HG03025 (cell line): ENCODE measurements around the gene POLR3H.

Experiments
- ATAC-seq: cut with Tn5 transposase; IDR thresholded peaks from one replicate; pipeline ENCODE4 v1.9.1; 2021; ENCODE audit warnings: mild to moderate bottlenecking, moderate library complexity; ENCODE audit not compliant: unreplicated experiment, low FRiP score

POLR3H gene

DNA sequence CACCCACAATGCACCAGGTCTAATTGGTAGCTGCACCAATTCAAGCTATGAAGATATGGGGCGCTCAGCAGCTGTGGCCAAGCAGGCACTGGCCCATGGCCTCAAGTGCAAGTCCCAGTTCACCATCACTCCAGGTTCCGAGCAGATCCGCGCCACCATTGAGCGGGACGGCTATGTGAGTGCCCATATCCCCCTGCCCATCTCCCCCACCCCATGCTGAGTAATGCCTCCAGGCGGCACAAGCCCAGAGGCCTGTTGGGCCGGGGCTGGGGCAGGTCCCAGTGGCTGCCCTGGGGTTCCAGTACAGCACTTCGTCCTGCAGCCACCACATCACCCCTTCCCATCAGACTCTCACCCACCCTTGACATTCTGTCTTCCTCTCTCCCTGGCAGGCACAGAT, 21.5 kb downstream of the POLR3H start:
- ATAC-seq = no peak

GRCh38 chr22:41521126-41521525, 23.1 kb downstream of the POLR3H start:
- ATAC-seq = no peak

GRCh38 chr22:41518048-41518347, 26.3 kb downstream of the POLR3H start:
- ATAC-seq = no peak

DNA sequence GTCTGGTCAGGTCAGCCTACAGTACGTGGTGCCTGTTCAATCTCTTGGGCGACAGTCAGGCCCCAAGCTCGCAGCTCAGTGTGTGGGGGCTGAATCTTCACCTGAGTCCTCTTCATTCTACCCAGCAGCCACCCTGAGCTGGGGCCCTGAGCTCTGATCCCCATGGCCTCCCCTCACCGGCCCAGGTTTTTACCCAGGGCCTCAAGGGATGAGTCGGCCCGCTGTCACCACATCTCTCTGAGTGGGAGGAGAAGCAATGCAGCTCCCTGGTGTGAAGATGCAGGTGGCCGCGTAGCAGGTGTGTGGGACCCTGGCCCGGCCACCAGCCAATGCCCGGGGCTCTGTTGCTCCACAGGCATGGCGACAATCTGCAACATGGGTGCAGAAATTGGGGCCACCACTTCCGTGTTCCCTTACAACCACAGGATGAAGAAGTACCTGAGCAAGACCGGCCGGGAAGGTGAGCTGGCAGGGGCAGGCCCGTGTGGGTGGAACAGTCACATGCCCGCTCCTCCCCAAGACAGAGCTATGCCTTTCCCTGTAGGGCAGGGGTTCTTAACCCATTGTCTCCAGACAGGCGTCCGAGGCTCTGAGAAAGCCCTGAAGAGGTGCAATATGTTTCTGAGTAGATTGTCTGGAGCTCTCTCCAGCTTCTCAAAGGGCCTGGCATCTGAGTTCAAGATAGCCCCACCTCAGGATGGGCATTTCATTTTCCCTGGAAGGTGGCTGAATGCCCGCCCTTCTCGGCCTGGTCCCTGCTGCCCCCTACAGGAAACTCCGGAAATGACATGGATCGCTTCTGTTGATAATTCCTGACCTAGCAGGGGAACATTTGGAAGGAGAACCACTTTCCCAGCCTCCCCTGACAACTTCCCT, 26.9 kb downstream of the POLR3H start:
- no peak for ATAC-seq

DNA sequence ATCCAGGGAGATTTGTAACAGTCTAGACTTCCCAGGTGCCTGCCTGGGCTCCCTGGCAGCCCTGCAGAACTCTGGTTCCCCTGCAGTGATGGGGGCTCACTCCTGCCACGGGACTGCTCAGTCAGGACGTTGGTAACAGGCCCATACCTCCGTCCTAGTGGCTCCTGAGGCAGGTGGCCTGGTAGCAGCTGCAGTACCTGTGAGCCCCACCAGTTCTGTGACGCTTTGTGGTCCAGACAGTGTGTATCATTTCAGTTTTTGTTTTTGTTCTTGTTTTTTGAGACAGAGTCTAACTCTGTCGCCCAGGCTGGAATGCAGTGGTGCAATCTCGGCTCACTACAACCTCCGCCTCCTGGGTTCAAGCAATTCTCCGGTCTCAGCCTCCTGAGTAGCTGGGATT, 27.8 kb downstream of the POLR3H start:
- no peak for ATAC-seq

DNA sequence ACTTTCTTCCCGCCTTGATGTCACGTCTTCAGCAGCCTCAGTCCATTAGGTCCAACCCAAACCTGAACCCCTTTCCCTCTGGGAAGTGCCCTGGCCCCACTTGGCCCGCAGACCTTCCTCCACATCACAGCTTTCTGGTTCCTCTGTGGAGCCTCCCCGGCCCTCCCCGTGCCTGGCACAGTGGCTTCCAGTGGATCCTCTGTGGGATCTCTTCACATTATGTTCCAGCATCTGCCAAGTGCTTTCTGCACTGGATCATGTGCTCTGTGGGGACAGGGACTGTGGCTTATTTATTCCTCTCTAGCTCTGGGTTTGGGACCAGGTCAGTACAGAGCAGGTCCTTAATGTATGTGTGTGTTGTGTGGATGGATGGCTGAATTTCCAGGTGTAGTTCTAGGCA, 30.9 kb downstream of the POLR3H start:
- ATAC-seq = no peak

DNA sequence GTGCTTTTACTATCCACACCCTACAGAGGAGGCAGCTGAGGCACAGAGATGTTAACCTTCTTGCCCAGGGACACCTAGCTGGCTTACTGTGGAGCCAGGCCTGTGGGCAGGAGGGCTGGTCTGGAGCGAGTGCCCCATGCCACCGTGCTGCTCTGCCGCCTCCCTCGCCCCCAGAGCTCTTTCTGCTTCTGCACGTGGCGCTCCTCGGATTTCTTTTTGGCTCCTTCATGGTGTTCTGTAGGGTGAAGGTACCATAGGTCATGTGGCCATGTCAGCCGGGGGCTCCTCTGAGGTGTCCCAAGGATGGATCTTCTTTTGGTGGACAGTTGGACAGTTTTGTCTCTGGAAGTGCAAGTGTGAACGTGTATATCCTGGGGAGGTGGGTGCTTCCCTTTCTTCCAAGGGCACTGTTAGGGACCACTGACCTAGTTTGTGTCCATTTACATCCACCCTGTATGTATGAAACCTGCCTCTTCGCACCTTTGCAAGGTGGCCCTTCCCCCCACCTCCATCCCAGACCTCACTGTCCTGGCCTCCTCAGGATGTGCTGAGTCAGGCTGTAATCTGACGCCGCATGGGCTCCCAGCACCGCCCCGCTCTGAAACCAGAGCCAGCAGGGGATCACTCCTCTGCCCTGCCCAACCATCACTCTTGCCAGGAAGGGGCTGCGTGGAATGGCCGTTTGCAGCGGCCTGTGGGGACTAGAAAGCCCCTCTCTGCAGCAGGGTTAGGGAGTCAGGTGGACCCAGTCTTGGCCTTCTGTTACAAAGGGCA, 31.7 kb downstream of the POLR3H start:
- no peak for ATAC-seq

- no peak for ATAC-seq
Observed at GRCh38 chr22:41511521-41511968, 32.7 kb downstream of the POLR3H start.

DNA sequence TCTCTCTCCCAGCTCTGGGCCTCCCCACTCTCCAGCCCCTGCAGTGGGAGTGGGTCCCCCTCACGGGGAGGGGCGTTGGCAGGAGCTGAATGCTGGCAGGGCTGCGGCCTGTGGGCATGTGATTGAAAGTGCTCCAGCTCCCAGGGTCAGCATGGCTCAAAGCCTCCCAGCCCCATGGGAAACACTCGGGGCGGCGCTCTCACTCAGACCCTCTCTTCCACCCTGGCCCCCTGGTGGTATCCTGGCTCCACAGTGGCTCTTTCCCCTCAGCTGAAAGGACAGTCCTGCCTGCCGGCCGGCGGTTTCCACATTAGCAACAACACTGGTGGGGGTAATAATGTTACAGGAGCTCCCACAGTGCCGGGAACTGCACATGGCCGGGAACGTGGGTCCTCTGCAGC, 35.5 kb downstream of the POLR3H start:
- ATAC-seq = no peak

DNA sequence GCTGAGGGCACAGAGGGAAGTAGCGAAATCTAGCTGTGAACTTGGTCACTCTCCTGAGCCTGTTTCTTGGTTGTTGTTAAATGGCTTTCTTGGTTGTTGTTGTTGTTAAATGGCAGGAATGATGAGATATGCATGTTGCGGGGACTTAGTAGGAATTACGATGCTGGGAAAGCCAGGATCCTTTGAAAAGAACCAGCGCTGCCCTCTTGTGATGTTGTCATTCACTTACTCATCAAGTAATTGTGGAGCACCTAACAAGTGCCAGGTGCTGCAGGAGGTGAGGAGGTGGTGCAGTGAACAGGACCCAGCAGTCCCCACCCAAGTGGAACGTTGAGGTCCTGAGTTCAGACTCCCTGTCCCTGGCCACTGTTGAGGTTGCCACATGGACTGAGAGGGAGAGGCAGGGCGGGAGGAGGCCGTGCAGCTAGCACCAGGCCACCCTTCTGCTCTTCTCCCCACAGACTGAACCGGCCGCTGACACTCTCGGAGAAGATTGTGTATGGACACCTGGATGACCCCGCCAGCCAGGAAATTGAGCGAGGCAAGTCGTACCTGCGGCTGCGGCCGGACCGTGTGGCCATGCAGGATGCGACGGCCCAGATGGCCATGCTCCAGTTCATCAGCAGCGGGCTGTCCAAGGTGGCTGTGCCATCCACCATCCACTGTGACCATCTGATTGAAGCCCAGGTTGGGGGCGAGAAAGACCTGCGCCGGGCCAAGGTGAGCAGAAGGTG, 36.8 kb downstream of the POLR3H start:
- ATAC-seq = no peak

DNA sequence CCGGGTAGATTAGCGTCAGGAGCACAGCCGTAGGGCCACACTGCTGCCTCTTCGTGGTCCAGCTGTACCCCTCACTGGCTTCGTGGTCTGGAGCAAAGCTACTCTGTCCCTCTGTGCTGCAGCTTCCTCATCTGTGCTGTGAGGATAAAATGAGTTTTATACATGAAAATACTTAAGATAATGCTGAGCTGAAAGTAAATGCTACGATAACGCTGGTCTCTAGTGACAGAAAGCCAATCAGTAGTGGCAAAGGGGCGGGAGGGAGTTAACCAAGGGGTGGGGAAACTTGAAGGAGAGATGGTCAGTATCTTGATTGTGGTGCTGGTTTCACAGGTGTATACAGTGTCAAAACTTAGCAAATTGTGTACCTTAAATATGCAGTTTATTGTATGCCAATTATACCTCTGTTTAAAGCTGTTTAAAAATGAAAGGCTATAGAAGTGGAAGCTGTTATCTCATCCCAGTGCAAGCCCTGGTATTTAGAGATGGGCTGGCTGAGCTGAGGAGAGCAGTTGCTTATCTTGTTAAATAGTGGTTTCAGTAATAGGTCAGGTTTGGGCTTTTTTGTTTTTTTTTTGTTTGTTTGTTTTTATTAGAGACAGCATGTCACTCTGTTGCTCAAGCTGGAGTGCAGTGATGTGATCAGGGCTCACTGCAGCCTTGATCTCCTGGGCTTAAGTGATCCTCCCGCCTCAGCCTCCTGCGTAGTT, 38.6 kb downstream of the POLR3H start:
- ATAC-seq = no peak

DNA sequence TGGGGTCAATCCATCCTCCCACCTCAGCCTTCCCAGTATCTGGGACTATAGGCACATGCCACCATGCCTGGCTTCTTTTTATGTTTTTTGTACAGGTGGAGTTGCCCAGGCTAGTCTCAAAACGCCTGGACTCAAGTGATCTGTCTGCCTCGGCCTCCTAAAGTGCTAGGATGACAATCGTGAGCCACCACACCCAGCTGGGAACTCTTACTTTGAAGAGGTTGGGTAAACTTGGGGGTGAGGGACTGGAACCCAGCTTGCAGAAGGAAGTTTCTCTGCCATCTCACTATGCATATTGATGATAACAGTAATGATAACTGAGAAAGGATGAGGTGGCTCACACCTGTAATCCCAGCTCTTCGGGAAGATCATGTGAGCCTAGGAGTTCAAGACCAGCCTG, 39.5 kb downstream of the POLR3H start:
- no peak for ATAC-seq

DNA sequence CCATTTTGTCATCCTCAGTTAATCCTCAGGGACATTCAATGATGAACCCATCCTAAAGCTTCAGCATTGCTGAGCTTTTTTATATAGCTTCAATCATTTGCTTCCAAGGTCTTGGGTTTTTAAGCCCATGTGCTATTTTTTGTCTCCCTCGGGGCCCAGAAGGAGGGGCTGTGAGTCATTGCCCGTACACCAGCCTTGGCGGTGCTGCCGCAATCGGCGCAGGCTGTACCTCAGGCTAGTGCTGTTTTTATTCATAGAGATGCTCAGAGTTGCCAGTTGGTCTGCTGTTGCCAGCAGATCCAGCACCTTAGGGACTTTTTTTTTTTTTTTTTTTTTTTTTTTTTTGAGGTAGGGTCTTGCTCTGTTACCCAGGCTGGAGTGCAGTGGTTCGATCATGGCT, 39.9 kb downstream of the POLR3H start:
- no peak for ATAC-seq

DNA sequence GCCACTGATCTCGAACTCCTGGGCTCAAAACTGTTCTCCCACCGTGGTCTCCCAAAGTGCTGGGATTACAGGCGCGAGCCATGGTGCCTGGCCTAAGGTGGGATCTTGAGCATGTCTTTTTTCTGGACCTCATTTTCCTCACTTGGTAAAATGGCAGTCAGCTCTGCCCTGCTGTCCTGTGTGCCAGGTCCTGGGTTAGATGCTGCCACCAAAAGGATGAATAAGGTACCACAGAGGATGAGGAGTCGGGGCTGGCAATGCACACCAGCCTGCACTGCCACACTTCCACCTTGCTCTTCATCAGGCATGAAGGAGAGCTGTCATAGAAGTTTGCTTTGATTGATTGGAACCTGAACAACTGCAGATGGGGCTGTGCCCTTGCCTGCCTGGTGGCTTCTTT, 43.1 kb downstream of the POLR3H start:
- no peak for ATAC-seq

GRCh38 chr22:41500303-41500702, 44.0 kb downstream of the POLR3H start:
- no peak for ATAC-seq

GRCh38 chr22:41499624-41500280, 44.5 kb downstream of the POLR3H start:
- ATAC-seq = no peak

GRCh38 chr22:41498303-41498835, 45.9 kb downstream of the POLR3H start:
- no peak for ATAC-seq

- no peak for ATAC-seq
Observed at GRCh38 chr22:41491374-41492100, 52.7 kb downstream of the POLR3H start.
